Peyer's patch (tissue), 4 donors: Measurements from ENCODE around the gene SPTAN1.

Experiments used
- CTCF ChIP-seq, 6 experiments: fragments of 450-650 bp in 4 of 6; fragments of 200-600 bp in 2 of 6; sonication (generic) in 1 of 6; IDR thresholded peaks; one replicate each; pipeline ENCODE4 v1.5.1; 2017 to 2019; ENCODE audit warnings: antibody characterized with exemption in 6 of 6, mild to moderate bottlenecking in 3 of 6, moderate library complexity in 1 of 6
- POLR2A ChIP-seq, 2 donors: fragments of 450-650 bp; IDR thresholded peaks; one replicate each; pipeline ENCODE4 v1.5.1; 2017; ENCODE audit warnings: antibody characterized with exemption in 2 of 2, mild to moderate bottlenecking in 2 of 2, moderate library complexity in 2 of 2

GRCh38 chr9:128626181-128626580 is 73.8 kb downstream of the SPTAN1 start:
- TF ChIP-seq CTCF (IDR thresholded peaks at IDR 0.05) = no peak
- no peak for TF ChIP-seq POLR2A (IDR thresholded peaks at IDR 0.05)
